C4-2B (cell line): ENCODE results near the gene CHTOP.
A peak's percentile ranks its signal among the peaks of the same experiment; 100 is the strongest.

Experiments
- H3K27ac ChIP-seq: fragments of 450-650 bp; 2 replicates; pipeline ENCODE4 v1.5.1; 2017
- ZFX ChIP-seq: fragments of 450-650 bp; IDR thresholded peaks from 2 replicates; pipeline ENCODE4 v1.6.1; 2017
- TF ChIP-seq, protein P1 (sequence below): fragments of 450-650 bp; conservative IDR thresholded peaks from 2 replicates; pipeline ENCODE4 v1.5.1; 2017; ENCODE audit warnings: mild to moderate bottlenecking

Gene CHTOP

DNA sequence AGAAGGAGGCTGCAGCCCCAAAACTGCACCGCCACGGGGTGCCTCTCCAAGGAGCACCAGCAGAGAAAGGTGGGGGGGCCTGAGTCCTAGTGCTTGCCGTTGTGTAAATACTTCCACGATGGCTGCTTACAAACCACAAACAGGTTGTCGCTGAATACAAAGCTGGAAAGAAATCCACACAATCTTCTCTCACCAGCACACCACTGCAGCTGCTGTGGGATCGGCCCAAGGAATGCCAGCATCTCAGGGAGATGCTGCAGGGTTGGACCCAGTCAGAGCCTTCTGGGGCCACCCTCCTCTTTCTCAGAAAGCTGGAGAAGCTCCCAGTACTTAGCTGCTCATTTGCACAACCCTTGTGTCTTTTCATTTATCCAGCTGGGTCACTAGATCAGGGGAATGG is 14.7 kb upstream of the CHTOP start:
- no peak overlapping the region for H3K27ac ChIP-seq

DNA sequence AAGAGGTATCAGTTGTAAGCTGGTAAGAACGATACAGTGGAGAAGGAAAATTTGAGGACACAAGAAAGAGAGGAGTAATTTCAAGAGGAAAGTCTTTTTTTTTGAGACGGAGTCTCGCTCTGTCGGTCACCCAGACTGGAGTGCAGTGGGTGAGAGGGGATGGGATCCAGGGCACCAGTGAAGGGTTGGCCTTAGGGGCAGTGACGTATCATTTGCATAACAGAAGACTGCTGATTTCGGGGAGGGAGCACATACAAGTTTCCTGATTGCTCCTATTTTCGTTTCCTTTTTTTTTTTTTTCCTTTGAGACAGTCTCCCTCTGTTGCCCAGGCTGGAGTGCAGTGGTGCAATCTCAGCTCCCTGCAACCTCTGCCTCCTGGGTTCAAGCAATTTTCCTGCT is 10.8 kb upstream of the CHTOP start:
- no peak for TF ChIP-seq ZFX
- TF ChIP-seq, protein P1, sequence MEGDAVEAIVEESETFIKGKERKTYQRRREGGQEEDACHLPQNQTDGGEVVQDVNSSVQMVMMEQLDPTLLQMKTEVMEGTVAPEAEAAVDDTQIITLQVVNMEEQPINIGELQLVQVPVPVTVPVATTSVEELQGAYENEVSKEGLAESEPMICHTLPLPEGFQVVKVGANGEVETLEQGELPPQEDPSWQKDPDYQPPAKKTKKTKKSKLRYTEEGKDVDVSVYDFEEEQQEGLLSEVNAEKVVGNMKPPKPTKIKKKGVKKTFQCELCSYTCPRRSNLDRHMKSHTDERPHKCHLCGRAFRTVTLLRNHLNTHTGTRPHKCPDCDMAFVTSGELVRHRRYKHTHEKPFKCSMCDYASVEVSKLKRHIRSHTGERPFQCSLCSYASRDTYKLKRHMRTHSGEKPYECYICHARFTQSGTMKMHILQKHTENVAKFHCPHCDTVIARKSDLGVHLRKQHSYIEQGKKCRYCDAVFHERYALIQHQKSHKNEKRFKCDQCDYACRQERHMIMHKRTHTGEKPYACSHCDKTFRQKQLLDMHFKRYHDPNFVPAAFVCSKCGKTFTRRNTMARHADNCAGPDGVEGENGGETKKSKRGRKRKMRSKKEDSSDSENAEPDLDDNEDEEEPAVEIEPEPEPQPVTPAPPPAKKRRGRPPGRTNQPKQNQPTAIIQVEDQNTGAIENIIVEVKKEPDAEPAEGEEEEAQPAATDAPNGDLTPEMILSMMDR = no peak

More for the DNA sequence above, 14.7 kb upstream of the CHTOP start:
- TF ChIP-seq, protein P1 = no peak

DNA sequence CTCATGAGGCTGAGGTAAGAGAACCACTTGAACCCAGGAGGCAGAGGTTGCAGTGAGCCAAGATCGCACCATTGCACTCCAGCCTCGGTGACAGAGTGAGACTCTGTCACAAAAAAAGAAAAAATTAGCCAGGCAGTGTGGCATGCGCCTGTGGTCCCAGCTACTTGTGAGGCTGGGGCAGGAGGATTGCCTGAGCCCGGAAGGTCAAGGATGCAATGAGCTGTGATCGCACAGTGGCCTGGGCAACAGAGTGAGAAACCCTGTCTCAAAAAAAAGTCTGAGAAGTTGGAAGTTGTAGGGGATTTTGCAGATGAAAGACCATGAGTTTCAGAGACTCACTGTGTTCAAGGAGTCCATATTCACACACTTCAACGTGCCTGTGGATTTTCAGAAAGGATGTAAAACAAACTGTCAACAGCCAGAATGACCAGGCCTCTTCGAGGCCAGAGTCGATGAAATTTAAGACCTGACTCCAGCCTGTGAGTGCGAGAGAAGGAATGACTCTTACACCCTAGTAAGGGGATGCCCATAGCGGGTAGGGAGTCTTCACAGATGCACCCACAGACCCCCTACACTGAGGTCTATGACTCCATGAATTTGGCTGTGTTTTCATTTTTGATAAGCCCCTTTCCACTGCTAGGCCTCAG is 8.8 kb upstream of the CHTOP start:
- no peak overlapping the region for H3K27ac ChIP-seq
- TF ChIP-seq, protein P1 = no peak
- TF ChIP-seq ZFX = no peak

More for the DNA sequence above, 10.8 kb upstream of the CHTOP start:
- no peak overlapping the region for H3K27ac ChIP-seq

DNA sequence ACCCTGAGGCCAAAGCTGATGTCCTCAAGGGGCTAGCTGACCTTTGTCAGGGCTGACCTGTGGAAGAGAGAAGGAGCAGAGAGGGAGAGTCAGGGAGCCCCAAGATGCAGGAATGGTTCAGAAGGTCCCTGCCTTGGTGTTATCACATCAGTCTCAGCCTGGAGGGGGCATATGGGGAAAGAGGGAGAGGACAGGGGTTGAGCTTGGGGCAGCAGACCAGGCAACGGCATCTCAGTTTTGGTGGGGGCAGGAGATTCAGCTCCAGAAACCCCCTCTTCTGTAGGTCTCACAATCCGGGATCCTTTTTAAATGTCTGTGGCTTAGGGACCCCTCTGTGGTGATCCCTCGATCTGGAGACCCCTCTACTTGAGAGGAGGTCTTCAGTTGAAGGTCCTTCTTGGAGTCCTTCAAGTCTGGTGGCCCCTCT is 7.4 kb upstream of the CHTOP start:
- peak overlapping the region; percentile 80 for H3K27ac ChIP-seq

DNA sequence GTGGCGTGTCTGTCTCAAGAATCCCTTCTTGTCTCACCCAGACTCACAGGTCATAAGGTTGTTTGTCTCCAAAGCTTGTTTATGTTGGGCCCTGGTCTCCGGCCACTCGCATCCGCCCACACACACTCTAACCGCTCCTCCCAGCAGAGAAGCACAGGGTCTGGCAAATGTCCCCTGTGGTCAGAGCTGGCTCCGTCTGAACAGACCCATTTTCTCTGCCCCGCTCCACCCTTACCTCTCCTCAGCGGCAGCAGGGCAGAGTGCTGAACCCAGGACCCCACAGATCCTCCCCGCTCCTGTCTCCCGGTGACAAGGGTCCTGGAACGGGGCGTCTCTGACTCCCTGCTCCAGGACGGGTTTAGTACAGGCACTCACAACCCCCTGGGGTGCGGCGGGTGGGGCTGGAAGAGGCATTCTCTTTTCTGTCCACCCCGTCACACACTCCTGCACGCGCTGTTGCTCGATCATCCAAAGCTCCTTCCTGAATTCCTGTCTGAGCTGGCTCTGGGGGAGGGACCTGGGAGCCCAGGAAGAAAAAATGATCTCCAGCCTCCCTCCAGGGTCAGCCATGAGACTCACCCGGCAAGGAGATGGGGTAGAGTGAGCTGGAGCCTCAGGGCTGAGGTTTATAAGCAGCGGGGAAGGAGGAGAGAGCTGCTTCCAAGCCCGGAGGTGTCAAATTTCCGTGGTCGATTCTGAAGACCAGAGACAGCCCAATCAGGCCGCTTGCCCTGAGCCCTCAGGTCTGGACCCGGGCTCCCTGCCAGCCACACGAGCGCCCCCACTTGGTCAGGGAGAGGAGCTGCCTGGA is 6.8 kb upstream of the CHTOP start, which contains the start of gene S100A13:
Gene S100A13, minus strand, starts transcription at position 602 of the 811 bp plus-strand sequence. CDS start 1,033 bp downstream, outside the sequence.
- TF ChIP-seq ZFX = no peak
- TF ChIP-seq, protein P1 = no peak
- H3K27ac ChIP-seq = peak within 1 kb of the TSS; percentile 80

More for the DNA sequence above, 7.4 kb upstream of the CHTOP start:
- no peak for TF ChIP-seq ZFX
- TF ChIP-seq, protein P1 = no peak

DNA sequence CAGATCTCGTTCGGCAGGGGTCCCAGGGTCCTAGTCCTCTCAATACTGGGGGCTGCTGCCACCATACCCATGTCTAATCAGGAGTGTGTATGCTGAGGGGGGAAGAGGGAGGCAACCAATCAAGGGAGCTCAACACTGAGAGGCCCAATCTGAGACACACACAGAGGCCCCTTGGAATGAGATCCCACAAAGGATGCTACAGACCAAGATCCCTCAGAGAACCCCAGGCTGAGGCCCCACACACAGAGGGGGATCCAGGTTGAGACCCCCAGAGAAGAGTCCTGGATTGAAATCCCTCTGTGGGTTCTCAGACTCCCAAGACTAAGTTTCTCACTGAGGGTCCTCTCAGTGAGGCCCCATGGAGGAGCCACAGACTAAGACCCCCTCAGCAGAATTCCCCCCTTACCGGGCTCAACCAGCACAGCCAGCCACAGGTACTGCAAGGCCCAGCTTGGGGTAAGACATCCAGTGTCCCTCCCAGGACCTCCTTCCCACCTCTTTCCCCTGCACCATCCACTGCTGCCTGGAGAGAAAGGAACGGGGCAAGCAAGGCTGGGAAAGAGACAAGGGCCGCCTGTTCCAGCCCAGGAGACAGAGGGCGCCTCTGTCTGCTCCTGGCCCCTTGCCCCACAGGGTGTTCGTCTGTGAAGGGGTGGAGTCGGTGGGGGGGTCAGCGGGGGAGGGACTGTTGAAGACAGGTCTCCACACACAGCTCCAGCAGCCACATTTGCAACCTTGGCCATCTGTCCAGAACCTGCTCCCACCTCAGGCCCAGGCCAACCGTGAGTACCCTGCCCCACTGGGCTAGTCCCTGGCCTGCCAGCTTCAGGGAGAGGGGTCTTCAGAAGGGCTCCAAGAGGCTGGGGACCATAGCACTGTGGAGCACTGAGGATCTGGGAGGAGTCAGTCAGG is 5.9 kb upstream of the CHTOP start, which contains the start of gene S100A1:
Gene S100A1, plus strand, starts transcription at position 720 of the 912 bp plus-strand sequence. CDS start 2,088 bp downstream, outside the sequence.
- TF ChIP-seq, protein P1 = no peak; the same call in 1 of the 2 replicates
- TF ChIP-seq ZFX = no peak
- peak within 1 kb of the TSS; percentile 80 for H3K27ac ChIP-seq
